Measurements from ENCODE around the gene IAPP.
"Not testable (repeated sequence)": the region's sequence is repeated elsewhere in the genome, so short reads cannot be mapped to it uniquely, and the experiment has no call there.

The IAPP gene

DNA sequence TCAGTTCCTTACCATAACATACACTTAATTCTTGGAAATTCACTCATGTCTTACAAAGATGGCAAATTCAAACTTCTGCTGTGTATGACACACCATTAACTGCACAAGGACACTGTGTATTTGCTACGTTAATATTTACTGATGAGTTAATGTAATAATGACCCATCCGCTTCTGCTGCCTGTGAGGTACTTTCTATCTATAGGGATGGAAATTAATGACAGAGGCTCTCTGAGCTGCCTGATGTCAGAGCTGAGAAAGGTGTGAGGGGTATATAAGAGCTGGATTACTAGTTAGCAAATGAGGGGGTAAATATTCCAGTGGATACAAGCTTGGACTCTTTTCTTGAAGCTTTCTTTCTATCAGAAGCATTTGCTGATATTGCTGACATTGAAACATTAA is at the start of gene IAPP:
Gene IAPP (plus strand): TSS at position 301 of the 400 bp plus-strand sequence. CDS start 450 bp downstream, outside the sequence.
- DNase-seq: no peak

GRCh38 chr12:21323736-21324135 is 49.0 kb upstream of the IAPP start:
- no peak for DNase-seq

GRCh38 chr12:21324551-21324950 is 48.2 kb upstream of the IAPP start:
- no peak for DNase-seq

DNA sequence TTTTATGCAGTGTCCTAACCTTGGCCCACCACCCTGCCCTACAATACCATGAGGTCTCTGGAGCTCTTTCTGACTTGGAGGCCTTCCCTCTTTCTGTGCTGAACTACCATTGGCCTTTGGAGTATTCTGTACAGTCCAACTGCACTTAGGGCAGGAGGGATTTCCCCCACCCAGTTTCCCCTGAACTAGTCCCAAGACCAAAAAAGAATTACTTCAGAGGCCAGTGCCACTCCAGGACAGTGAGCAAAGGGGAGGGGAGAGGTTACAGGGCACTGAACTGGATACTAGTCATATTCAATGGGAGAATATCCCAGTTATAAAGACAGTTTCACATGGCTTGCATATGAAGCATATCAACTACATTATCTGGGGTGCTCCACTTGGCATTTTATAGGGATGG is 44.1 kb upstream of the IAPP start:
- no peak for DNase-seq

DNA sequence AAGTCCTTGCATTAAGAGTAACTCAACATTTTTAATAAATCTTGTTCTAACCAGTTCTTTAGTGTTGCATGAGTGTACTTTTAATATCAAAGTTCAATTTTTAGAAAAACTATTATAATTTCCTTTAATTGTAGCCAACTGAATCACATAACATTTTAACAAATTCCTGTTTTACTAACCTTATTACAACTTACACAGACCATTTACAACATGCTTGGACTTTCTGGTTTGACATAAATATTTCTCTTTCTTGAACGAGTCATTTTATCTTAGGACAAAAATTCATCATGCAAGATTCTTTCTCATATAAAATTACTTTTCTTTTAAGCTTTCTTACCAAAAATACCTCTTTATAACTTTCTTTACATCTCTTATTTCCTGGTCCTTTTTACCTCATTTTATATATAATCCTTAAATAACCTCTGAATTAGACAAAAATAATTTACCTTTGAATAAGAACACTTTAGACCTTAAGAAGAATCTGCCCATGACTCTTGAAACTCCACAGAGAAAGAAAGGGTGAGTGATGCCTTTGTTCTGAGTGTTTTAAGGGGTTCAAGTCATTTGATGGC is 41.9 kb upstream of the IAPP start:
- no peak for DNase-seq

DNA sequence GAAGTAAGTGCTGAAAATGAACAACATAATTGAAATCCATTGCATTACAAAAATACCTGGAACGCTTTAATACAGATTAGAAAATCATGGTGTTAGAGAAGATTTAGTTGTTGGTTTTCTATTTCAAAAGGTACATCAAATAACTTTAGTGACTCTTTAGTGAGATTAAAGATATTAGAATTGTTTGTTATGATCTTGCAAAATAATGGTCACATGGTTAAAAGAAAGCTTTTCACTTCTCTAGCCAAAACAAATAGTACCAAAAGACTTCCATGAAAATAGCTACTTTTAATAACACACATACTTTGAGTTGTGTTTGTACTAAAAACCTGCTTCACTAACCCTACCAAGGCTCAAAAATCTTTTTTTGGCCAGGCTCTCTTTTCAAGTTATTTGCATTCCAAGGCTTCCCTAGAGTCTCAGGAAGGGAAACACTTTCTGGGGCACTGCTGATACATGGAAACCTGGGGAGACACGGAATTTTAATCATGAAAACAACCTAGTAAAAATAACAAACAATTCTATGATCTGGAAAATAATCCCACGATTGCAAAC is 37.9 kb upstream of the IAPP start, which contains the start of gene SLCO1A2:
Gene SLCO1A2 (minus strand): TSS at position 147 of the 555 bp plus-strand sequence. CDS start 270 bp downstream, outside the sequence.
- no peak for DNase-seq

DNA sequence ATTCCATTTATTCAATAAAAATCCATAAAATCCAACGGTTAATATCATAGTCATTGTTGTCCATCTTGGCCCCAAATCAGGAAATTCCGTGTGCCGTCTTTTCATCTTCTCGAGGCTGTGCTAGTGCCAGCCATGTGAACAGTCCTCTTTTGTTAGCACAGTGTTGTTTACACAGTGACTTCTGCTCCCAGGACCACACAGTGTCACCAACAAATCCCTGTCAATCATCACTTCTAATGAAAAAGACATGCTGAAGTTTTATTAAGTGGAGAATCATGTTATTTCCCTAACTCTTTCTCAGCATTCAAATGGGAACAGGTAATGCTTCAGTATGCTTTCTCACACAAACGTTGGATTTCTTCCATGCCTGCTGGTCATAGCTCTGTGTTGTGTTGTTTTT is 36.0 kb upstream of the IAPP start:
- no peak for DNase-seq

DNA sequence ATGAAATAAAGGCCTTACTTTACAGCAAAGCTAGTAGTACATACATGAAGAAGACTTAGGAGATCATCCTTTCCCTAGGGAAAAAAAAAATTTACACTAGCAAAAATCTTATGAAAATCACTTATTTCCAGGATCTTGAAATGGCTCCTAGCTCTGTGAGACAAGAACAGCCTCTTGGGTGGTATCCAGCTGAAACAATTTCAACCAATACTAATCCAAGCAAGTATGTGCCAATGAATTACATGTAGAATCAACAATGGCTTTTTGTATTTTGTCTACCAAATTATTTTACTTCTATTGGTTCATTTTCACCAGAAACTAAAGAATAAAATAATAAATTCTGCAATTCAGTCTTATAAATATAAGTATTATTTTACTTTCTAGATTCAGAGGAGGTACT is 35.2 kb upstream of the IAPP start:
- DNase-seq: no peak

GRCh38 chr12:21337959-21338744 is 34.5 kb upstream of the IAPP start:
- DNase-seq: no peak

GRCh38 chr12:21339921-21340320 is 32.8 kb upstream of the IAPP start:
- DNase-seq: no peak

GRCh38 chr12:21340403-21340802 is 32.3 kb upstream of the IAPP start:
- DNase-seq: no peak

GRCh38 chr12:21341769-21342168 is 30.9 kb upstream of the IAPP start:
- no peak for DNase-seq

DNA sequence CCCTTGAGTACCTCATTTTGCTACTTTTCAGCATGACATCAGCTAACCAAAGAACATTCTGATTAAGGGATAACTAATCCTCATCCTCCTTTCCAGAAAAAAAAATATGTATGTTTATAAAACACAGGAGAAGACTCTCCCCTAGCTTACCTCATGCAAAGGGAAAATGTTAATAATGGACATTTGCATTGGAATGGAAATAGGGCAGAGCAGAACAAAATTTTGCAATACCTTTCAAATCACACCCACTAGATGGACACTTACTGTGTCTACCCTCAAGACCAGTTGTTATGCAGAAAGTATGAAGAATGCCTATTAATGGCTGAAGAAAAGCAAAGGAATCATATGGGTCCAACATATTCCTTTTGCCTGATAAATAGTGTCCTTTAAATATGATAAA is 29.1 kb upstream of the IAPP start:
- DNase-seq: no peak

DNA sequence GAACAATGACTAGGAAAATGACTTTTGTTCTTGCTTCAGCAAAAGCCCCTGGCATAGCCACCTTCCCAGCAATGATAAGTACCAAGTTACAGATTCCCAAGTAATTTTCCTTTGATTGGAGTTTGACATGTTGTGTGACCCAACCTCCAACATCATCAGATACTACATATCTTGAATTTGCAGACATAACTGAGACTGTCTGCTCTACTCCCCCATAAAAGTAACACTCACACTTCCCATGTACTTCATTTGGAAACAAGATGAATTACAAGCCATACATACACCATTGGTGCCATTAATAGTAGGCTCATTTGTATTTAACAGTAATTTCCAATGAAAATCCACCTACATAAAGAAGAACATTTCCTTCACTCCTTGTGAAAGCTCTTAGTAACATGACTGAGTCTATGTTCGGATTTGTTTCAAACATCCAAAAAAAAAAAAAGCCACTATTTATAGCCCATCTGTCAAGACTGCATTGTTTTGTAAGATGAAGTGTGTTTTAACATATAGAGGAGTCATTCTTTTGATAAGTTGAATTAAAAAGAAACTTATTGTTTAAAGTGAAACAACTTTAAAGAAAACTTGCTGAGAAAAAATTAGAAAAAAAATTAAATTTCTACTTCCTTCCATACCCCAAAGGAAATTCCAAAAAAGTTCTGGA is 26.0 kb upstream of the IAPP start:
- DNase-seq: no peak

- DNase-seq: no peak
Observed at GRCh38 chr12:21350975-21351374, 21.7 kb upstream of the IAPP start.

- DNase-seq: no peak
Observed at GRCh38 chr12:21353487-21353886, 19.2 kb upstream of the IAPP start.

DNA sequence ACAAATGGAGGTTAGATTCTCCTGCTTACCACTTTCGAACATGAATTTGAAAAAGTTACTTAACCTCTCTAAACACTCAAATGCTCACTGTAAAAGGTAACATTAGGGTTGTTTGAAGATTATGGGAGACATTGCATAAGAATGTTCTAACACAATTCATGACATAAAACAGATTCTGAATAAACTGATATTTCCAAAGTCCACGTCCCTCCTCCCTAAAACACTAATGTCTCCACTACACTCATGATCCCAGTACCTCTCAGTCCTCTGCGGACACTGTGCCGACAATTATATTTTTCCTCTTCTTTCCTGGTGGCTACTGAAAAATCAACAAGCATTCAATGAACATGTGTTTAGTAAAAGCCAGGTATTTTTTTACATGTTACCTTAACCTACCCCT is 18.8 kb upstream of the IAPP start:
- DNase-seq: no peak

DNA sequence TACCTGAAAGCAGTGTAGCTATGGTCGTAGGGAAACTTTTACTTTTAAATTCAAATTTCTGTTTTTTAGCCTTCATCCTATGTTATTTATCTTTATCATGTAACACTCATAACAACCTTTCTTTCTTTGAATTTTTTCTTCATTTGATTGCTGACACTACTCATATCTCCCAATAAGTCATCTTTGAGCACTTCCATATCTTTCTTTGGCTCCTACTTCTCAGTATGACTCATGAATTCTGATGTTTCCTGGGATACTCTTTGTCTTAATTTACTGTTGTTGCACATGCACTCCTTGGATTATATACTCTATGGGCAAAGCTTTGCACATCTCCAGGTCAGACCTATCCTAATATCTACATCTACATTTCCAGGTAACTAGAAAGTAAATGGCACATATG is 18.1 kb upstream of the IAPP start:
- no peak for DNase-seq

DNA sequence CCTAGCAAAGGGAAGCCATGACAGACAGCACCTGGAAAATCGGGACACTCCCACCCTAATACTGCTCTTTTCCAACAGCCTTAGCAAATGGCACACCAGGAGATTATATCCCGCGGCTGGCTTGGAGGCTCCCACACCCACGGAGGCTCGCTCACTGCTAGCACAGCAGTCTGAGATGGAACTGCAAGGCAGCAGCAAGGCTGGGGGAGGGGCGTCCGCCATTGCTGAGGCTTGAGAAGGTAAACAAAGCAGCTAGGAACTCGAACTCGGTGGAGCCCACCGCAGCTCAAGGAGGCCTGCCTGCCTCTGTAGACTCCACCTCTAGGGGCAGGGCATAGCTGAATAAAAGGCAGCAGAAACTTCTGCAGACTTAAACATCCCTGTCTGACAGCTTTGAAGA is 12.1 kb upstream of the IAPP start:
- not testable (repeated sequence) for DNase-seq

GRCh38 chr12:21369141-21369980 is 3.3 kb upstream of the IAPP start:
- no peak for DNase-seq

- DNase-seq: no peak
Observed at GRCh38 chr12:21370845-21371449, 1.8 kb upstream of the IAPP start.

DNA sequence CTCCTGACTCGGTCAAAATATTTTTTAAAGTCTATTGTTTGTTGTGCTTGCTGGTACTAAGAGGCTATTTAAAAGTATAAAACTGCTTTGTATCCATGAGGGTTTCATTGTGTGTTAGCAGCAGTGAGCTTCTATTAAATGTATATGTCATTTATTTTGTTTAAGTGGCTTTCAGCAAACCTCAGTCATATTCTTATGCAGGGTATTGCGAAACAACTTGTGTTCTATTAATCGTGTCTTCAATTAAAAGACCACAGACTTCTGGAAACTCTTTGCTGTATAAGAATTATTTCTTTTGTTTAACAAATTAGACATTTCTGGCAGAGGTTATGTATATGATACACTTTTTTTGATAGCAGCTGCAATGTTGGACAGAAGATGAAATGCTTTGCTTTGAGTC is 6.5 kb downstream of the IAPP start:
- DNase-seq: no peak
